ENCODE measurements around the gene RBM20. TPM values are rescaled to one million over a fixed set of nuclear protein-coding genes. Genes with fewer than 3 reads are reported as not detected.

Gene RBM20
- total and polyA plus RNA-seq, 2 of the 4 experiments (the other 2 are of a cell fraction): under 0.01 to 0.15 TPM

GRCh38 chr10:110863956-110864355 lies 219.8 kb downstream of the RBM20 start:
- intact Hi-C loops (cut with micrococcal nuclease) (loop anchor here (5.0 kb wide), 1 partner anchor 37 kb away; no protein-coding TSS in a partner anchor), in situ Hi-C loops (cut with MboI; ENCODE audit: low sequenced_read_pairs) (no loop called here), dilution Hi-C loops (cut with HindIII; ENCODE audit: low sequenced_read_pairs, unreplicated experiment) (no loop called here)
- no peak overlapping the region for H3K4me2 ChIP-seq (ENCODE audit: low read depth, low read length)
- H4K91ac ChIP-seq (ENCODE audit: insufficient read depth, low read depth, low read length): no peak overlapping the region
- H3K27me3 ChIP-seq (ENCODE audit: control insufficient read depth, insufficient read depth, low read length): no peaks in the 10 kb centered on the region
- no peak overlapping the region for H2AFZ ChIP-seq (replicated peaks; ENCODE audit: low read length, poor library complexity)
- H2BK15ac ChIP-seq (ENCODE audit: low read depth, low read length): no peak overlapping the region
- no peak for DNase-seq
- no peaks in the 10 kb centered on the region for H3K36me3 ChIP-seq (ENCODE audit: control insufficient read depth, insufficient read depth, low read length)
- no peak for TF ChIP-seq CHD1 (IDR thresholded peaks at IDR 0.05; ENCODE audit: low read depth, low read length)
- no peak for TF ChIP-seq ELK1 (IDR thresholded peaks at IDR 0.05; ENCODE audit: borderline replicate concordance, low read depth, low read length)
- TF ChIP-seq USF2 (IDR thresholded peaks at IDR 0.05; ENCODE audit: low read depth, low read length): no peak
- no peak for TF ChIP-seq MAFK (IDR thresholded peaks at IDR 0.05; ENCODE audit: low read depth, low read length)
- TF ChIP-seq MXI1 (IDR thresholded peaks at IDR 0.05; ENCODE audit: borderline replicate concordance, low read depth, low read length): no peak
- no peak for TF ChIP-seq RCOR1 (IDR thresholded peaks at IDR 0.05; ENCODE audit: insufficient replicate concordance, low read length)
- no peak for TF ChIP-seq RAD21 (IDR thresholded peaks at IDR 0.05; ENCODE audit: low read length)
- no peak for TF ChIP-seq BHLHE40 (IDR thresholded peaks at IDR 0.05; ENCODE audit: low read depth, low read length)
- TF ChIP-seq SMC3 (IDR thresholded peaks at IDR 0.05; ENCODE audit: low read depth, low read length): no peak
- no peak for TF ChIP-seq CEBPB (IDR thresholded peaks at IDR 0.05; ENCODE audit: low read depth, low read length)
- TF ChIP-seq MAZ (IDR thresholded peaks at IDR 0.05; ENCODE audit: borderline replicate concordance, low read depth, low read length): no peak
- no peak for TF ChIP-seq RFX5 (IDR thresholded peaks at IDR 0.05; ENCODE audit: low read depth, low read length)
- TF ChIP-seq NFE2L2 (IDR thresholded peaks at IDR 0.05; ENCODE audit: low read depth, low read length): no peak
- TF ChIP-seq, protein P1, sequence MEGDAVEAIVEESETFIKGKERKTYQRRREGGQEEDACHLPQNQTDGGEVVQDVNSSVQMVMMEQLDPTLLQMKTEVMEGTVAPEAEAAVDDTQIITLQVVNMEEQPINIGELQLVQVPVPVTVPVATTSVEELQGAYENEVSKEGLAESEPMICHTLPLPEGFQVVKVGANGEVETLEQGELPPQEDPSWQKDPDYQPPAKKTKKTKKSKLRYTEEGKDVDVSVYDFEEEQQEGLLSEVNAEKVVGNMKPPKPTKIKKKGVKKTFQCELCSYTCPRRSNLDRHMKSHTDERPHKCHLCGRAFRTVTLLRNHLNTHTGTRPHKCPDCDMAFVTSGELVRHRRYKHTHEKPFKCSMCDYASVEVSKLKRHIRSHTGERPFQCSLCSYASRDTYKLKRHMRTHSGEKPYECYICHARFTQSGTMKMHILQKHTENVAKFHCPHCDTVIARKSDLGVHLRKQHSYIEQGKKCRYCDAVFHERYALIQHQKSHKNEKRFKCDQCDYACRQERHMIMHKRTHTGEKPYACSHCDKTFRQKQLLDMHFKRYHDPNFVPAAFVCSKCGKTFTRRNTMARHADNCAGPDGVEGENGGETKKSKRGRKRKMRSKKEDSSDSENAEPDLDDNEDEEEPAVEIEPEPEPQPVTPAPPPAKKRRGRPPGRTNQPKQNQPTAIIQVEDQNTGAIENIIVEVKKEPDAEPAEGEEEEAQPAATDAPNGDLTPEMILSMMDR (conservative IDR thresholded peaks at IDR 0.05; ENCODE audit: low read depth, low read length): no peak
- TF ChIP-seq FOS (IDR thresholded peaks at IDR 0.05; ENCODE audit: low read depth, low read length): no peak
- no peak overlapping the region for H4K8ac ChIP-seq (ENCODE audit: low read depth in 2 of 2, low read length in 2 of 2)
- H3K56ac ChIP-seq (ENCODE audit: extremely low read depth, insufficient read depth, low read length): no peak overlapping the region
- H2BK120ac ChIP-seq (ENCODE audit: low read depth, low read length): no peak overlapping the region
- no peak for ATAC-seq (ENCODE audit: low read depth)
- no peaks in the 10 kb centered on the region for H3K9me3 ChIP-seq (ENCODE audit: control insufficient read depth, insufficient read depth, low read length)
- no peak overlapping the region for H2BK20ac ChIP-seq (ENCODE audit: low read depth, low read length)
- no TSS peak for BruUV-seq (replicated peaks)
- 100% methylated on average over 1 of the region's 2 CpGs; no CpG with 5 or more reads in 1 of the 2 experiments for WGBS, 2 experiments (ENCODE audit: extremely low coverage in 2 of 2, insufficient read length in 1 of 2)
- H3K27ac ChIP-seq (ENCODE audit: insufficient read depth, low read length): no peak overlapping the region
- no peak overlapping the region for H2BK5ac ChIP-seq (ENCODE audit: low read depth, low read length, poor library complexity, severe bottlenecking)
- H3K14ac ChIP-seq (replicated peaks; ENCODE audit: low read depth, low read length): no peak overlapping the region
- peaks cover 7% of the 10 kb centered on the region; the same call in 1 of the 2 replicates for H3K9me1 ChIP-seq (ENCODE audit: insufficient read depth, low read length)
- H3K79me1 ChIP-seq (ENCODE audit: low read depth in 1 of 2, low read length in 2 of 2): no peaks in the 10 kb centered on the region
- ChIA-PET POLR2A (ENCODE audit: unreplicated experiment) (no interaction called here), CTCF (no interaction called here)
- H3K18ac ChIP-seq (ENCODE audit: low read depth, low read length): no peak overlapping the region
- no peak overlapping the region; the same call in 1 of the 2 replicates for H3K4ac ChIP-seq (ENCODE audit: low read depth, low read length)
- no peak overlapping the region for H3K4me3 ChIP-seq (ENCODE audit: insufficient read depth, low read depth, low read length)
- H2AK5ac ChIP-seq (ENCODE audit: low read depth, low read length): no peak overlapping the region
- no peak overlapping the region for H3K23ac ChIP-seq (ENCODE audit: low read depth, low read length)
- no peak overlapping the region for H3K9ac ChIP-seq (ENCODE audit: low read depth, low read length)
- H4K20me1 ChIP-seq (ENCODE audit: insufficient read depth, low read length): no peaks in the 10 kb centered on the region
- H2AK9ac ChIP-seq (replicated peaks; ENCODE audit: low read depth, low read length, poor library complexity): no peak overlapping the region
- H3K4me1 ChIP-seq (ENCODE audit: control insufficient read depth, insufficient read depth, low read length): peaks cover 21% of the 10 kb centered on the region
- no peak overlapping the region for H4K5ac ChIP-seq (ENCODE audit: low read depth, low read length)
